DMS 273 (cell line): ENCODE data around the gene HMGB1.
A peak's percentile ranks its signal among the peaks of the same experiment; 100 is the strongest.

Experiments
- DNase-seq: peaks from one replicate; lab custom pipeline; 2025; ENCODE audit not compliant: unreplicated experiment; lab: John Stamatoyannopoulos, UW

Gene HMGB1

DNA sequence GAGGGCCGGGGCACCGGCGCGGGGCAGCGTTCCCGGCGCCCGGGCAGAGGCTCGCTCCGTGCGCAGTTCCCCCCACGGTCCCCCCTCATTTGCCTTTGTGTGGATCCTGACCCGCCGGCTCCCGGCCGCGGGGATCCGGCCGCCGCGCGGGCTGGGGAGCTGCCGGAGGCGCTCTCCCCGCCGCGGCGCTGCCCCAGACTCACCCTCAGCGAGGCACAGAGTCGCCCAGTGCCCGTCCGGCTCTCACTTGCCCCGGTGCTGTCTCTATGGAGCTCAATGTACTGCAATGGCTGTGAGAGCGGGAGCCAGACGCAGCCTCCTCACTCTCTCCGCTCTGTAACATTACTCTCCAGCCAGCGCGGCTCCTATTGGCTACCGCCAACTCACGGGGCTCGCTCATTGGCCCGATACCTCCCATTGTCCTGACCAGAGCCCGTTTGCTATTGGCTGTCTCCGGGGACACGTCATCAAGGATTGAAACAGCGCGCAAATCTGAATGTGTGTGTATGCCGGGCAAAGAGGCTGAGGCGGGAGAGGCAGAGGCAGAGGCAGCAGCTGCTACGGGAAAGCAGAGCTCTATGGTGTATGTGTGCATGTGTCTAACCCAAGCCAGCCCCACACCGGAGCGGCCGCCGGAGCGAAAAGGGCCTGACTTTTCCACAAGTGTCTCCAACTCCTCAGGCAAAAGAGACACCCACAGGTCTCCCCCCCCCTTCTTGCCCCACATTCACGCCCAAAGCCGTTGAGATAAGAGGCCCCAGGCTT, at the start of gene HMGB1:
Gene HMGB1 (minus strand): TSS at position 344 of the 765 bp plus-strand sequence. CDS start 2,256 bp downstream, outside the sequence.
- DNase-seq: peak; percentile 98

DNA sequence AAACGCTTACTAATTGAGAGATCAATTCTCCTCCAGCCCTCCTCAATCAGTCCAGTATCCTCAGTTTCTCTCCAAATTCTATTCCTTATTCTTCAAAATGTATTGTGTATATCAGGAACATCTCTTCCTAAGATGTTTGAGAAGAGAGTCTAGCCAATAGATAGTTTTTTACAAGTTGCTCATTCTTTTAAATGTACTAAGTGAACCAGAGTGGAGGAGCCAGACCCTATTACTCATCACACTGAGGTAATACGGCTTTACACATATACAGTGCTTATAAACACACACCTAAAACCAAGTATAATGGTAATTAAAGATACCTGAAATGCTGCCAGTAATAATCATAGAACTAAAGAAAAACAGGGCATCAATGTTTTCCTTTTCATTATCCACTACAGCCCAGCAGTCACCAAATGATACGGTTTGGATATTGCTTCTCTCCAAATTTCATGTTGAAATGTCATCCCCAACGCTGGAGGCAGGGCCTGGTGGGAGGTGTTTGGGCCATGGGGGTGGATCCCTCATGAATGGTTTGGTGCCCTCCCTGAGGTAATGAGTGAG, 45.2 kb upstream of the HMGB1 start:
- no peak for DNase-seq

DNA sequence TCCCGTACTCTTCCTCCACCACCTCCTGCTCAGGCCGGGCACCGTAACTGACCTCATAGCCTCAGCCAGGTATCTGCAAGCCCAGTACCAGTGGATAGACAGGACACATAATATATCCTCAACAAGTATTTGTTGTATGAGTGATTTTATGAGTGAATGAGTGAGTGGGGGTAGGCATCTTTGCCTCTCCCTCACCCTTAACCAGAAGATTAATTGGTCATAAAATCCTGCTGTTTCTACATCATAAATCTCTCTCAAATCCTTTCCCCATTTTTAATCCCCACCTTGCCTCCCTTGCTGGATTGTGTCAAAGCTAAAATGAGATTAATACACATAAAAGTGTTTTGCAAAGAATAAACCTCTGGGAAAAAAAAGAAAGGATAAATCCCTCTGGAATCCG, 44.4 kb upstream of the HMGB1 start:
- no peak for DNase-seq

DNA sequence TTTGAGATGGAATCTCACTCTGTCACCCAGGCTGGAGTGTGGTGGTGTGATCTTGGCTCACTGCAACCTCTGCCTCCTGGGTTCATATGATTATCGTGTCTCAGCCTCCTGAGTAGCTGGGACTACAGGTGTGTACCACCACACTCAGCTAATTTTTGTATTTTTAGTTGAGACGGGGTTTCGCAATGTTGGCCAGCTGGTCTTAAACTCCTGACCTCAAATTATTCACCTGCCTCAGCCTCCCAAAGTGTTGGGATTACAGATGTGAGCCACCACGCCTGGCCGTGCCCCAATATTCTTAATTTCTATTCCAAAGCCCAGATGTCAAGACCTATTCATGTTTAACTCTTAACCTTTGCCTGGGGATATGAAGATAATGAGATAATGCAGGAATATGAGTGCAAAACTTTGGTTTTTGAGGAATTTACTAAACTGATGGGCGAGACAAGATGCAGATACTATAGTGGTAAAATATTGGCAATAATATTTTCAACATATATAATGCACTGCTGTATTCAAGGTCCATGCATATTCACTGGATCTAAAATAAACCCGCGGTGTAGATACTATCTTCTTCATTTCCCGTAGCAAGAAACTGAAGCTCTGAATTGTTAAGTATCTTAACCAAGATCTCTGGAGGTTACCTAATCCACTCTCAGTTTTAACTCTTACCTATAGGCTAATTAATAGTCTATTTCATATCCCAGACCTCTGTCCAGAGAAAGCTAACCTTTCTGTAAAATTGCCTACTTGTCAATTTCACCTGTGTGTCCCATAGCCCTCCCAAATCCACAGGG, 43.7 kb upstream of the HMGB1 start:
- no peak for DNase-seq

DNA sequence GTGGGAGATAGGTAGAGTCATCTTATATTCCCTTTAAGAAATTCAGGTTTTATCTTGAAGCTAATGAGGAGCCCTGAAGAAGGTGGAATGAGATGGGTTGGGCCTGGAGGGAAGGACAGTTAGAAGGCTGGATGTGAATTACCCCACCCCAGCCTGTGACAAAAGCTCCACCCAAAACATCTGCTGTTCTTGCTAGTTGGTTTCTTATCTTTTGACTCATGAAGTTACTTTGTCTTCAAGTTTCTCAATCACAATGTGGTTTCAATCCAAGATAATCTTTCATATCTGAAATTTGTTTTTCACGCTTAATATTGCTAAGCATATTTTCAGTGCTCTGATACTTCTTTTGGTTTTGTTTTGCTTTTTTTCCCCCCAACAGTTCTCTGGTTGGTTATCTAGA, 38.3 kb upstream of the HMGB1 start:
- DNase-seq: peak; percentile 8

DNA sequence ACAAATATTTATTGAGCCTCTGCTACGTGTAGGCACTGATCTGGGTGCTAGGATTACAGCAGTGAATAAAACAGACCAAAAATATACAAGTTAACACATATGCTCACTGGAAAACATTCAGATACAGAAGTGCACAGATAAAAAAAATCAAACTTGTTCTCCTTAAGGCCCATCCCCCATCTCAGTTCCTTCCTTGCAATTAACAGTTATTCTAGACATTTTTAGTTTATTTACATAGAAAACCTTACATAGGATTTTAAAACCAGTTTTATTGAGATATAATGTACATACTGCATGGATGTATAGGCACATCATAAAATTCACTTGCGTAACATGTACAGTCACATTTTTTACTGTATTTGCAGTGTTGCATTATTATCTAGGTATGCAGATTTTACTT, 36.5 kb upstream of the HMGB1 start:
- DNase-seq: no peak

DNA sequence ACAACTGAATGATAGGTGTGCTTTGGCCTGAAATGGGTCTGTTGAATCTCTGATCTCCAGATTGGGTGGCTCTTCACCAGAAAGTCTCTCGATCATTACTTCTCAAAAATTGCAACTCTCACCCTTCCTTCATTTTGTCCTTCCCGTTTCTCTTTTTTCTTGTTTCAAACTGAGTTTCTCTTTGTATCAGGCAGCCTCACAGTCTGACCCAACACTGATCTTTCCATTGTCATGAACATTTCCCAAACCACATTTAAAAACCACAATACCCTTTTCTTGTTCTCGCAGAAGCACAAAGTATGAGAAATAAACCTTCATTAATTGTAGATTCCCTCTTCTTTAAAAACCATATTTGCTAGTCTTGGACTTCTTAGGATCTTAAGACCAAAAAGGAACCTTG, 33.6 kb upstream of the HMGB1 start:
- DNase-seq: no peak

DNA sequence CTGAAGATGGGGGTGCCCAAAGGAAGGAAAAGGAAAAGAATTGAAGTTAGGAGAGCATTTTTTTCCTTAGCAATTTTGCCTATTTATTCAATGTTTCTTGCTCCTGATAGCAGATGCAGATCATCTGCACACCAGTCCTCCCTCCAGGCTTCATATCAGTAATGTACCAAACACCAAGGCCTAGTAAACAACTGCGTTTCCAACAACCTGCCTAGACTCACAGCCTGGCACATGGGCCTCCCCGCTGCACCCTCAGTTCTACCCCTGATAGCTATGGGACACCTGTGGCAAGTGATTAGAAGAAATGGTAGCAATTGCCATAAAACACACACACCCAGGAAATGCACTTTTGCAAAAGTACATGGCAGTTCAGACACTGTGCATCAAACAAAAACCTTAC, 30.4 kb upstream of the HMGB1 start:
- no peak for DNase-seq

DNA sequence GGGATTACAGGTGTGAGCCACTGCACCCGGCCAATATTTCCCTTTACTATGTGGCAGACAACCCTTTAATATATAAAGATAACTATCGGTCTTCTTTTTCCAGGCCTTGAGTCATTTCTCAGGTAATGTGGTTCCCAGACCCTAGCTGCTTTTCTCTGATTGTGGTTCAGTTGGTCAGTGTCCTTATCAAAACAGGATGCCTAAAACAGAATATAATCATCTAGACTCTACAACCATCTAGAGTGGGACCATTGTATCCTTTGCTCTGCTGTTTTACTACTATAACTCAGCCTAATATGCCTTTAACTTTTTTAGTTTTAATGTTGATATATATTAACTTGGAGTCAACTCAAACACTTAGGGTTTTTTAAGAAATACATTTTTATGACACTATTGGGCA, 30.0 kb upstream of the HMGB1 start:
- DNase-seq: no peak

DNA sequence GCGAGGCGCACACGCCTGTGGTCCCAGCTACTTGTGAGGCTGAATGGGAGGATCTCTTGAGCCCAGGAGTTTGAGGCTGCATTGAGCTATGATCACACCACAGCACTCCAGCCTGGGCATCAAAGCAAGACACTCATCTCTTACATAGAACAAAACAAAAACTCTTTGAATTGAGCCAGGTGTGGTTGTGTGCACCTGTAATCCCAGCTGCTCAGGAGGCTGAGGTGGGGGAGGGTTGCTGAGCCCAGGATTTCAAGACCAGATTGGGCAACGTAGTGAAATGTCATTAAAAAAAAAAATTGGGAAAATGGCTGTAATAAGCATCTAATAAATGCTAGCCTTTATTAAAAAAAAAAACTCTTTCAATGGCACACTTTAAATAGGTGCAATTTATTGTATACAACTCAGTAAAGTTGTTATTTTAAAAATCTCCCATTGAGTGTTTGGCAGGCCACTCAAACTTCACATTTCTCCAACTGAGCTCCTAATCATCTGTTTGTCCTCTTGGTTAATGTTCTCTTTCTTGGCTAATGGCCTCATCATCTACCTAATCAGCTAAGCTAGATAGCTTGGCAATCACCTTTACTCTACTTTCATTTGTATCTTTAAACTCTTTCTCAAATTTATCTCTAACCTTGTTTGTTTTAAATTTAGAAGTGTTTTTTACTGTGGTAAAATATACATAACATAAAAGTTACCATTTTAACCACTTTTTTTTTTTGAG, 28.1 kb upstream of the HMGB1 start:
- DNase-seq: no peak

DNA sequence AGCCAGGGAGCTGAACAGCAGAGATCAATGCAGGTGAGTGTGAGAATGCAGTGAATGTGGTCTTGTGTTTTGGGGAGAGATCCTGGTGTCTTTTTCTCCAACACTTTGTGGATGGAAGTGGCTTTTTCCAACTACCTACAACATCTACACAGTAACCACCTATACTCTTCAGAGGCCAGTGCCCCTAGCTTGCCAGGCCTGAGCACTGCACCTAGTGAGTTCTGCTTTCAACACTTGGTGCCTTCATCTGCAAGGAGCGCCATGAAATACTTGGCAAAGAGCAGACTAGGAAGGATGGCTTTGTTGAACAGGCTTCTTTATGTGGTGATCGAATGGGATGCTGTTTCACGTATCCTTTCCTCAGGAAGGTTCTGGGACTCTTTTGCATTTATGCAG, 21.3 kb upstream of the HMGB1 start:
- no peak for DNase-seq

DNA sequence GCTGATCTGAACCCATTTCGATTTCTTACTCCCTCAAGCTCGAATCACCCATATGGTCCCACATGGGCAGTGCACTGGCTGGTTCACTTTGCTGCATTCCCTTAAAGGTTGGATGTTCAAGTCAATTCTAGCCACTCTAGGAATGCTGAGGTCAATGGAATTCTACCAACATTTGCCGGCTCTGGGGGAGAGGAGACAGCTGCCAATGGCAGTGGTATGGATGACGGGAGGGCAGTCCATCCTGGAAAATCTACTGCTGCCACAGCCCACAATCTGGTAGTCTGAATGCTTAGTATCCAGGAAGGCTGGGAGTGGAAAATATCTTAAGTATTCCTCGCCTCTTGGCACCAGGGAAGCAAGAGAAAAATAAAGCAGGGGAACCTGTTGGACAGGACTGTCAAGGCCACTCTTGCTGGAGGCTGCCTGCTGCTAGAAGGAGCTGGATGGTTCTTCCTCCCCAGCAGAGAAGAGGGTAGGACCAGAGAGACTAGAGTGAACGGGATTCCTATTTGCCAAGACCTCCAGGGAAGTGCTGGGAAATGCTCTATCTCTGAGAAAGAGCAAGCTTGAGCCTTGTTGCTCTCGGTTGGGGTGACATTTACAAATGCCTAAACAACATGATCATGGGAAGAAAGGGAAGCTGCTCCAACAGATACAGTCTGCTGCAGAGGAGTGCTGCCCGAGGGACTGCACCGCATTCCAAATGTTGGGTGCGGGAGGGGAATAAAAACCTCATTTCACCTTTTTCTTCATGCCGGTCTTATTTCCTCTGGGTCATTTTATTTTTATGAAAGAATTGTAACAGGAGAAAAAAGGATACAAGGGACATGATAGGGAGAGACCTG, 20.7 kb upstream of the HMGB1 start:
- DNase-seq: no peak

DNA sequence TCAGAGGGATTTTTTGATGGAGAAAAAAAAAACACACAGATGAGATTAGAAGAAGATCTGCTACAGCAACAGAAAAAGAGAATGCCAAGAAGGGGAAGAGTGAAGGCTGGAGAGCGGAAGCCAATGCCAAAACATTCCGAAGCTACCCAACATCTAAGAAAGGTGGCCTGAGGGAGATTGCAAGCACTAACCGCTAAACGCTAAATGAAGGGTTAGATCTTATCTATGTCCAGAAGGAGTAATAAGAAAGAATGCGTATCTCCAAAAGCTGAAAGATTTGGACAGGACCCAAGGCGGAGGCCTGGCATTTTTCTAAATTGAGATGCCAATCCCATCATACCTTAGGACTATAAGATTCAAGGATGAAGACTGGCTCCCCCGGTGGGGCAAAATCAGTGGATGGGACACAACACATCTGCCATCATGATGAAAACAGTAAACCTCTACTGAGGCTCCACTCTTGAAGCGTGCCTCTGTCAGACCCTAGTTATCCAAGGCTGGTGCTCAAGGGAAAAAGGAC, 15.6 kb upstream of the HMGB1 start:
- no peak for DNase-seq

DNA sequence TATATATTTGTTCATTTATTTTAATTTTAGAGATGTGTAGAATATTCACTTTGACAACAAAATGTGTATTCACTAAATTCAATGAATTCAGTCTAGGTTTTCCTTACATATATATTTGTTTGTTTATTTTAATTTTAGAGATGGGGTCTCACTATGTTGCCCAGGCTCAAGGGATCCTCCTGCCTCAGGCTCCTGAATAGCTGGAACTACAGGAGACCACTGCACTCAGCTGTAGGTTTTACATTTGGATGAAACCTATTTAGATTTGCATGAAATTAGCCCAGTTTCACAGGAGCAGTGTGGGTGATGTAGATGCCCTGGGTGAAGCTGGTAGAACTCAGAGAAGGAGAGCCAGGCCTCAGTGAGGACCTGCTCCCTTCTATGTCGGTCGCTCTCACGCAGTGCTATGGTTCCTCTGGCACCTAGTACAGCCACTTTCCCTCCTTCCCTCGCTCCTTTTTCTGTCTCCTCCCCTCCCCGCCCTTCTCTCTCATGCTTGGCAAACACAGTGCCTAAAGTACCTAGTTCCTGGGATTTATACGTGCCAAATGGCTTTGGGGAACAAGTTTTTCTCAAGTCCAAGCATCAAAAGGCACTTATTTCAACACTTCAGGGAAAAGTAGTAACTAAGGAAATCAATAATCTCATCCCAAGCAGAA, 14.7 kb upstream of the HMGB1 start:
- DNase-seq: no peak

DNA sequence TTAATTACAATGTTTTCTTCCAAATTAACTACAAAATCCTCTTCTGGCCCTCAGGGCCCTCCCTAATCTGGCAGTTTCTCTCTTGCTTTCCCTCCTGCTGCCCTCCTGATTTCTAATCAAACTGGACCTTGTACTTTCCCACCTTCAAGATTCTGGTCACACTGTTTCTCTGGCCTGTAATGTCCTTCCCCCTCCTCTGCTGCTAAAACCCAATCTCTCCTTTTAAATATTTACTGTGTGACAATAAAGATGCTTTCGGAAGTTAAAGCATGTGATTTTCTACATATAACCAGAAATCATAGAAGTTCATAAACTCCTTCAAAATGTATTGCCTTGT, 14.1 kb upstream of the HMGB1 start:
- no peak for DNase-seq

DNA sequence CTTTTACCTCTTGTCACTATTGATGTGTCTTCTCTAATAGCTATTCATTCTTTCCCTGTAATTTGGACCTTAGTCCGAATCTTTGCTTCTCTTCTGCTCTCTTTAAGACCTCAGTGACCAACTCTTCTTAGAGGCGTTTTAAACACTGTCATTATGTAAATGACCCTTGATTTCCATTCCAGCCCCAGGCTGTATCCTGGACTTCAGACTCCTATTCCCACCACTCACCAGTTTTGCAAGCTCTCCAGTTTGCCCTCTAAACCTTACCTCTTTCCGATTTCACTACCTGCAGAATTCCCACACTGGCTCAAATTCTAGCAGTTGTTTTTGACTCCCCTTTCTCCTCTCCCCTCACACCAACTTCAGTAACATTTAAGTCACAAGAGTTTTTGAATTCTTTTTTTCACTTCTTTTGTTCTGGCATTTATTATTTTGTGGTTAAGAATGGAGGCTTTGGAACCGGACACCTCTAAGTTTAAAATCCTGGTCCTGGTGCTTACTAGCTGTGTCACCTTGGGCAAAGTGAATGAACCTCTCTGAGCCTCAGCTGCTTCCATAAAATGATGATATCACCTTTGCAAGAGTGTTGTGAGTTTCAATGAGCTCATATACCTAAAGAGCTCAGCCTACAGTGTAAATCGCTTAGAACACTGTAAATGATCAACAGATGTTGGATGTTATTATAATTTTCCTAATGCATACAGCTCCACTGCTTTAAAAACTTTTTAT, 13.6 kb upstream of the HMGB1 start:
- DNase-seq: no peak

DNA sequence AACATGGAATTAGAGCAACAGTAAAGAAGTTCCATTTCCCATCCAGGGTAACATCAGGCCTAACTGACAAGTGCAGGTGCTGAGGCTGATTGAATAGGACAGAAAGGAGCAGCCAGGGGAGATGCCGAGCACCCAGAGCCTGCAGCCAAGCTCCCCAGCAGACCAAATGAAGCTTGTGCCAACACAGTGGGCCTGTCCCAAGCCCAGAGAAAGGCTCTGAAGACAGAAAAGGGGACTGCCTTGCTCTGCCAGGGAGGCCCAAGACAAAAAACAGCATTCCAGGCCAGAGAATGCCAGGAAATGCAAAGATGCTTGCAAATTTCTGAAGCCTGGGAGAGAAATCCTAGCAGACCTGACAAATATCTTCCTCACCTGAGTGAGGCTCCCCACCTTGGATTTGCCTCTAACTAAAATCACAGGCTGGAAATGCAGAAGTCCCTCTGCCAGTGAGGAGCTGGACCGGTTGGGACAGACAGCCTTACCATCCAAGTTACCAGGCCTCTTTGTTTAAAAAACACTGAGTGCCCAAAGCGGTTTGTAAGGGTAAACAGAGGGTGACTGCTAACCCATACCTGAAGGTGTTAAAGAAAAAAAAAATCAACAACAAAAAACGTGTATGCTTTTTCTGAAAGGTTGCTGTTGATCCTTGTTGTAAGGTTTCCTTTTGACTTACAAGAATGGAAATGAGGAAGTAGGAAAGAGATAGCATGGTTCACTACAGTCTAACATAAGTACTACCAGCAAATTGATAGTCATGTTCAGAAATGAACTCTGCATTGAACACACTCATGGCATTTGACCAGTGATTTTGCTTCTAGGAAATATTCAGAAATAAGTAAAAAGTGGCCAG, 11.8 kb upstream of the HMGB1 start:
- DNase-seq: no peak

DNA sequence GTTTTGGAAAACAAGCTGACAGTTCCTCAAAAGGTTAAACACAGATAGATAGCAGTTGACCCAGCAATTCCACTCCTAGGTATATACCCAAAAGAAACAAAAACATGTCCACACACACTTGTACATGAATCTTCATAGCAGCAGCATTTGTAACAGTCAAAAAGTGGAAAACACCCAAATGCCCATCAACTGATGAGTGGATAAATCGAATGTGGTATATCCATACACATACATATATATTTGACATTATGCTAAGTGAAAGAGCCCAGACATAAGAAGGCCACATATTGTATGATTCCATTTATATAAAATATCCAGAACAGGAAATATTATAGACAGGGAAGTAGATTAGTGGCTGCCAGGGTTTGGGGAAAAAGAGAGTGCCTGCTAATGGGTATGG, 7.9 kb upstream of the HMGB1 start:
- no peak for DNase-seq
